GM21390 (cell line): ENCODE measurements around the gene SEPTIN2.
A peak's percentile ranks its signal among the peaks of the same experiment; 100 is the strongest.
"Not testable (repeated sequence)": the region's sequence is repeated elsewhere in the genome, so short reads cannot be mapped to it uniquely, and the experiment has no call there.

Experiments
- ATAC-seq: cut with Tn5 transposase; IDR thresholded peaks from one replicate; pipeline ENCODE4 v1.9.1; 2021; ENCODE audit not compliant: unreplicated experiment

The SEPTIN2 gene

DNA sequence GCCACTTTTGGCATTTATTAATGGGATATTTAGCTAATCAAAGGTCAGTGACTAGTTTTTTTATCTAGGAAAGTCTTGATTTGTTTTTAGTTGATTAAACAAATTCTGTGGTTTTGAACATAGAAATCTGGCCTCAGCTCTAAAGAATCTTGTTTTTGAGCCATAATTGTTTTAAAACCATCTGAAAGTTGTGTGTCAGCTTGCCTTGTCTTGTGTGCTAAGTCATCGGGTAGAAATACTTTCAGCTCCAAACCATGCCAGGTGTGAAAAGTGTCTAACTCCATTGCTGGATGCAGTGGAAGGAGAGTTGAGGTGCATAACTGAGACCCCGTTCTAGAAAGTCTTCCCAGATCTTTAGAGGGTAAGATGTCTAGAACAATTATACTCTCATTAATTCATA is 63.1 kb downstream of the SEPTIN2 start:
- ATAC-seq = no peak

DNA sequence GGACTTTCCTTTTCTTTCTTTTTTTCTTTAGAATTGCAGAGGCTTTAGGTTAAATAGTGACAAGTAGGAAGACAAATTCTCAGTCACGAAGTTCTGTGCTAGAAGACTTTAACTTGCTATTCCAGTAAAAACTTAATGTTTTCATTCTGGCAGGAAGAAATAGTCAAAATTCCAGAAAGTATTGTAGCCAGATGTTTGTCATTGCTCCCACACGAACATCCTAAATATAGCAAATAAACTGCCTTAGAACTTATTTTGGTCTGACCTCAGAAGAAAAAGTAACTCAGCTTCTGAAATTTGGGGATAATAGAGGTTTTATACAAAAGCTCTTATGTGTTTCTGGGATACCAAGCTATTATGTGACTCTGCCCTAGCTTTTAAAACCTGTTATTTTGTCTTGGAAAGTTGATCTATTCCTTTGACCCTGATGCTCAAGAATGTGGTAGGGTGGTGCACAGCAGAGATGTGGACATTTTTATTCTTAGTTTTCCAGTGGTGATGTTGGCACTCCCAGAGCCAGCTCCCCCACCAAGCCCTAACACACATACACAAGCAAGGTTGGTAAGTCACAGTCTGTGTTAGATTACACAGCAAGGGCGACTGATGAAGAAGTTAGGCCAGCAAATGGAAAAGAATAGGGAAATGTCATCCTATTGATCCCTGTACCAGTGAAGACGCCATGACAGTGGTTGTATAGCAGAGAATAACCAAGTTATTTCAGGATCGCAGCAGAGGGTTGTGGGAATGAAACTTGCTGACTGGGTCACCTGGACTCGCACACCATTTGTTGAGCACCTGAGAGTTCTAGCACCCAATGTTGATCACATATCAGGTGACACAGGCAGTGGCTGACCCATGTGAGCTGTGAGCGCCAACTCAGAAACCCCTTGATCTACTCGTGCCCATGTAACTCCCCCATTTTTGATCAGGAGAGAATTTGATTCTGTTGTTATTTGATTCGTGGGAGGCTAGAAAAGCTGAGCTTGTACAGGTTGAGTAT is 64.1 kb downstream of the SEPTIN2 start:
- no peak for ATAC-seq

DNA sequence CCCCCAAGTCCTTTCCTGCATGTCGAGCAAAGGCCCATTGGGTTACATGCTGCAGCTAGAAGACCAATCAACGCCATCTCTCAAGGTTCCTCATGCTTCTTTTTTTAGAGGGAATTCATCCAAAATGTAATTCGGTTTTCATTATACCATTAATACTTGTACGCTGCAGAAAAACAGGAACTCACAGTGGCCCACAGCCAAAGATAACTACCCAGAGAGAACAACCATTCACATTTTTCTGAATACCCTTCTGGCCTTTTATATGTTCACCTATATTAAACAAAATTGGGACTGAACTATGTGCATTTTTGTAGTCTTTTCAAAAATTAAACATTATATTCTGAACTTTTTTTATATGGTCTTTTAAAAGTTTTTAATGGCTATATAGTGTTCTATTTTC is 66.1 kb downstream of the SEPTIN2 start:
- no peak for ATAC-seq

DNA sequence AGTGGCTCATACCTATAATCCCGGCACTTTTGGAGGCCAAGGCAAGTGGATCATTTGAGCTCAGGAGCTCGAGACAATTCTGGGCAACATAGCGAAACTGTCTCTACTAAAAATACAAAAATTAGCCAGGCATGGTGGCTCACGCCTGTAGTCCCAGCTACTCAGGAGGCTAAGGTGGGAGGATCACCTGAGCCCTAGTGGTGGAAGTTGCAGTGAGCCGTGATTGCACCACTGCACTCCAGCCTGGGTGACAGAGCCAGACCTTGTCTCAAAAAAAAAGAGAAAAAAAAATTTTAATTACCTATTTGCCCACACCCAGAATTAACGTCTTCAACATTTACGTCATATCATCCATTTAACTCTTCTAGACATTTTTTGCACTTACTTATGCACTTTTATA is 69.7 kb downstream of the SEPTIN2 start:
- not testable (repeated sequence) for ATAC-seq

DNA sequence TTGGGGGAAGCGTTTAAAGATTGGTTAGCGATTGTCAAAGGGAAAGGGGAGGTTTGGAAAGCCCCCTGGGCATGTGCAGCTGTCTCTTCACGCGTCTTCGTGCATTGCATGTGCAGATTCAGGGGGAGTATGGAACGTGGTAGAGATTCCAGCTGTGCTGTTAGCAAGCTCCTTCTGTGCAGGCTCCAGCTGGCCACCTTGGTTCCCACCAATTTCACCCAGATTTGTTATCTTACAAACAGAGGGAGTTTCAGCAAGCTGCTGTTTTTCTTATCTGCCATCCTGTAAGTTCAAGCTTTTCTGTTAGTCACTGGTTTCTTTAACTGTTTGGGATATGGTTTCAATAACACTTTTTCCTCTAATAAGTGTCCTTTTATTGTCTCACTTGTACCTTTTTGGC is 70.8 kb downstream of the SEPTIN2 start:
- no peak for ATAC-seq

DNA sequence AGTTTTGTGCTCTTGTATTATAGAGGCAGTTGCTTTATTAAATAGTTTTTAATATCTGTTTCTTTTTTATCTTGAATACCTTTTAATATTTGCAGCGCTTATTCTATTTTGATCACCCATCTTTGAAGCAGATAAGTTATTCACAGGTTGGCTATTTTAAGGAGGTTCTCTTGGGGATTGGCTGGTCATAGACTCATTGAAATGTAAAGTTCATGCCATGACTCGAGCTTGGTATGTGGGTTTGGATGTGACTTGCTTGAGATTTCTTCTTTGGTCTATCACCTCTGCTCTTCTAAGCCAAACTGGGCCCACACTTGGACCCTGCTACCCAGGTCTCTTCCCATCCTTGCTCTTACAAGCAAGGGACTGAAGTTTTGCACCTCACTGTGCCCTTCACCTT is 74.0 kb downstream of the SEPTIN2 start:
- no peak for ATAC-seq

DNA sequence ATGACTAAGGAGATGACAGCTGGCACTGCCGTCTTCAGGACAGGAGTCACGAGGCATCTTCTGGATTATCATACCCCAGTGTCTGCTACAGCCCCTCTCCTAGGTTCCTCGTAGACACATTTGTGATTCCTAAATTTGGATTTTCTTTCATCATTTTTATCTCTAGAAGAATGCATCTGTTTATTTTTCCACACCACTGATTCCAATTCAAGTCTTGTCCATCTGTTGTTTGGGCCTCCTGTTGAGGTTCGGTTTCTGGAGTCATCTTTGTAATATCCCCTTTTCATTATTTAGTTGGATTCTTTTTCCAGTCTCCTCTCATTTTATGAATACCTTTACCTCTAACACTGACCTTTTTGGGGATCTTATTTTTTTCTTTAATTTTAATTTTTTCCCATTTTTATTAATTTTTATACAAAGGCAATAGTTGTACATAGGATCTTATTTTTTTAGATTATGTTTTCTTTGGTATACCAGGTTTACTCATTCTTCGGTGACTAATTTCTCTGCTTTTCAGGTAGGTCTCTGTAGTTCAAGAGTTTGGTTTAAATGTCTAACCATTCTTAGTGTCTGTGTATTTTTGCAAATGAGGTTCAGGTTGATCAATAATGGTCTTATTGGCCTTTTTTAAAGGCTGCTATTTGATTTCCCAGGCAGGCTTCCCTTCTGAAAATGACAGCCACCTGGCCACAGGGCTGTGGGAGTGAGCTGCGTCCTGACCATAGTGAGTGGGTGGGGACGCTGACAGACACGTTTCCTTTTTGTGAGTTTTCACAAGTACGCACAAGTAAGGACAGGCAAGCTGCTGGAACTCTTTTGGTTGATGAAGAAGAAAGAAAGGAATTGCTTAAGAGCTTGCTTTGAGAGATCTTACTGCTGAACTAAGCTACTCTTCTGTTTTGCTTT is 74.8 kb downstream of the SEPTIN2 start:
- peak; percentile 51 for ATAC-seq

DNA sequence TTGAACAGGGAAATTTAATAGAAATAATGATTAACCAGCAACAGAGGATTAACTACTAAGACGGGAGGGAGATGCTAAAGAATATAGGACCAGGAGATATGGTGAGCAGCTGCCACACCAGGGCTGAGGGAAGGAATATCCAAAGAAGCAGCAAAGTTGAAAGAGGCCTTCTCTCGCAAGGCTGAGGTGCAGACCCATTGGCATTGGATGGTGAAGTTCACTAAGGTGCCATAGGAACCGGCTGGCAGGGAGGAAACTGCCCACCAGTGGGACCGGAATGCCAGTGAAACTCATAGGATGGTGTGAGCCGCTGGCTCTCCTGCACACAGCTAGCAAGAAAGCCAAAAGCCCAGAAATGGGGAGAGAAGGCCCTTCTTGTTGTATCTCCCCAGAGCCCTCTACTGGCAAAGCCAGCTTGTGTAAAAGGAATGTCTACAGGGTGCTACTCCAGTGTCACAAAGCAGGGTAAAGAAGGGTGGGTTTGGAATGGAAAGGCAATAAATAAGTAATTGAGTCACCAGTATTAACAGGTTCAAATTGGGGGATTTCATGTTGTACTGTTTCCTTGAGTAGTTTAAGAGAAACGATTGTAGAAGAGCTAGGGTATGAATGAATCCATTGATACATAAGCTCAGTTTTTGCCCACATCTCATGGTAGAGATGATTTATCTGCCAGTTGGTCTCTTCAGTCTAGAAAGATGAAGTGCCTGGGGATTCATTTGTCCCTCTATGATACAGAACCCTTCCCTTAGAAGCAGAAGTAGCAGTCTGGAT is 76.4 kb downstream of the SEPTIN2 start:
- no peak for ATAC-seq

DNA sequence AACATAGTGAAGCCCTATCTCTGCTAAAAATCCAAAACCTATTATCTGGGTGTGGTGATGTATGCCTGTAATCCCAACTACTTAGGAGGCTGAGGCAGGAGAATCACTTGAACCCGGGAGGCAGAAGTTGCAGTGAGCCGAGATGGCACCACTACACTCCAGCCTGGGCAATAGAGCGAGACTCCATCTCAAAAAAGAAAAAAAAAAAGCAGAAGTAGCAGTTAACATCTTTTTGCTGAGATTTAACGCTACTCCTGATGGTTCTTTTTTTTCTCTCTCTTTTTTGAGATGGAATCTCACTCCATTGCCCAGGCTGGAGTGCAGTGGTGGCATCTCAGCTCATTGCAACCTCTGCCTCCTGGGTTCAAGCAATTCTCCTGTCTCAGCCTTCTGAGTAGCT is 77.0 kb downstream of the SEPTIN2 start:
- not testable (repeated sequence) for ATAC-seq

DNA sequence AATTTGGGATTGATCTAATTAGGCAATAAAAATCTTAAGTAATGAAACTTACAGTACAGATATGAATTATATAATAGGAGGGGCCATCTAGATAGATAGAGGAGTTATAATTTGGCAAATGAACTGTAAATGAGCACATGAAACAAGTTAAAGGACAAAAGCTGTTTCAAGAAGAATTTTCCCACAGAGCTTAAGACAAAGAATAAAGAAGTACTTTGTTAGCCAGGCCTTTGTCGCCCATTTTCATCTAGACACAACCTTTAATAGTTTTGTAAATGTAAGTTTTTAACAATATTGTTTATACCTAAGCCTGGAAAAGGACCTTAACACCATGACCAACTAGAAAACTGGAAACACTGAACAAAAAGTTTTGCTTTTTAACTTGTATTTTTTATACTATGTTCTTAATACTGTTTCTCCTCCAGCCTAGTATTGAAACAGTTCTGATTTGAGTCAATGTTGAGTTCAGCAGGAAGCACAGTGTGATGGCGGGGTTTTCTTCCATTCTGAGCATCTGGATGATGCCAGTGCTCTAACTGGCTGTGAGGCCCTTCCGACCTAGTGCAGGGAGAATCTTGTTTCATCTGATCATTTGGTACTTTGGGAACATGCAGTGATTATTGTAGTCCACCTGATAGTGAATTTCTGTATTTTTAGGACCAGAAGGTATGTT is 77.9 kb downstream of the SEPTIN2 start:
- ATAC-seq = no peak

DNA sequence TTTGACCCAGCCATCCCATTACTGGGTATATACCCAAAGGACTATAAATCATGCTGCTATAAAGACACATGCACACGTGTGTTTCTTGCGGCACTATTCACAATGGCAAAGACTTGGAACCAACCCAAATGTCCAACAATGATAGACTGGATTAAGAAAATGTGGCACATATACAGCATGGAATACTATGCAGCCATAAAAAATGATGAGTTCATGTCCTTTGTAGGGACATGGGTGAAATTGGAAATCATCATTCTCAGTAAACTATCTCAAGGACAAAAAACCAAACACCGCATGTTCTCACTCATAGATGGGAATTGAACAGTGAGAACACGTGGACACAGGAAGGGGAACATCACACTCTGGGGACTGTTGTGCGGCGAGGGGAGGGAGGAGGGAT is 81.1 kb downstream of the SEPTIN2 start:
- ATAC-seq = not testable (repeated sequence)

DNA sequence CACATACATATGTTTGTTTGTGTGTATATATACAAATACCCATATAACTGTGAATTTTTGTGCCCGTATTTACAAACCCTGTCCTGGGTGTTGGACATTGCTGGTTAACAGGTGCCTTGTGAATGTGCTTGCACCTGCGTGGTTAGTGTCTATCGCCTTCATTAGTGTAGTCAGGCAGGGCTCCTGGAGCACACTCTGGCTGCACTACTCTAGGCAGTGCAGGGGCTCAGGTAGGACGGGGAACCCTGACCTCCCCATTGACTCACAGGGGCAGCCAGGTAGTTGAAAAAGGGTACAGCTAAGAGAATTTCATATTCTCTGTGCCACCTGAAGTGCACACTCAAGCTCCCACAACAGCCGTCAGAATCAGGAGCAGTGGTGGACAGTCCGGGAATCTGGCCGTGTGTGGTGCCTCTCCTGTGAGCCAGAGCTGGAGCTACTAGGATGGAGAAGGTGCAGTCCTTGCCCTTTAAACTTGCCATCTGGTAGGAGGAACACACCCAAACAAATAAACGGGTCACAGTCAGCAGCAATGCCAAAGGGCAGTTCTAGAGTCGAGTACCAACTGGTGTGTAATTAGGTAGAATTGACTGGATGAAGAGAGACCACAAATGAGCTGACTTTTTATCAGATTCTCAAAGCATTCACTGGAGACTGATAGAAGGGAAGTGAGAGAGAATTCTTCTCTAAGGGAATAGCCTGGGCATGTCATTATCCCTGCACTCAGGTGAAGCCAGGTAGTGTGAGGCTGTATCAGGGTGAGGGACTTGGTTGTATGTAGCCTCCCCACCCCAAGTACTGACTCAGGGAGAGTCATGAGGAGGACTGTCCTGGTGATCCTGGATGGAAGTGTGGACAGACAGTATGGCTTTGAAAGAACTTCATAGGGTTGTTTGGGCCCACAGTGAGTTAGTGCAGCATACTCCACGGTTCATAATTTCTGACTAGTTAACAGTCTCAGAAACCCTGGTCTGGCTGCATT is 84.5 kb downstream of the SEPTIN2 start:
- ATAC-seq = no peak
